ENCODE measurements around the gene CLIC4.

- TF ChIP-seq, protein P1, sequence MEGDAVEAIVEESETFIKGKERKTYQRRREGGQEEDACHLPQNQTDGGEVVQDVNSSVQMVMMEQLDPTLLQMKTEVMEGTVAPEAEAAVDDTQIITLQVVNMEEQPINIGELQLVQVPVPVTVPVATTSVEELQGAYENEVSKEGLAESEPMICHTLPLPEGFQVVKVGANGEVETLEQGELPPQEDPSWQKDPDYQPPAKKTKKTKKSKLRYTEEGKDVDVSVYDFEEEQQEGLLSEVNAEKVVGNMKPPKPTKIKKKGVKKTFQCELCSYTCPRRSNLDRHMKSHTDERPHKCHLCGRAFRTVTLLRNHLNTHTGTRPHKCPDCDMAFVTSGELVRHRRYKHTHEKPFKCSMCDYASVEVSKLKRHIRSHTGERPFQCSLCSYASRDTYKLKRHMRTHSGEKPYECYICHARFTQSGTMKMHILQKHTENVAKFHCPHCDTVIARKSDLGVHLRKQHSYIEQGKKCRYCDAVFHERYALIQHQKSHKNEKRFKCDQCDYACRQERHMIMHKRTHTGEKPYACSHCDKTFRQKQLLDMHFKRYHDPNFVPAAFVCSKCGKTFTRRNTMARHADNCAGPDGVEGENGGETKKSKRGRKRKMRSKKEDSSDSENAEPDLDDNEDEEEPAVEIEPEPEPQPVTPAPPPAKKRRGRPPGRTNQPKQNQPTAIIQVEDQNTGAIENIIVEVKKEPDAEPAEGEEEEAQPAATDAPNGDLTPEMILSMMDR (IDR thresholded peaks at IDR 0.05): no peak
- no peak for TF ChIP-seq POLR2A (IDR thresholded peaks at IDR 0.05)
Observed at GRCh38 chr1:24864370-24864777, 119.1 kb downstream of the CLIC4 start.
